Putamen (tissue), 1 donor: Measurements from ENCODE around the gene ABHD17B.
A peak's percentile ranks its signal among the peaks of the same experiment; 100 is the strongest.
"Not testable (repeated sequence)": the region's sequence is repeated elsewhere in the genome, so short reads cannot be mapped to it uniquely, and the experiment has no call there.

Source experiments
- DNase-seq: peaks from one replicate; pipeline ENCODE4 v3.0.0-alpha.2; 2016; ENCODE audit warnings: low spot score

ABHD17B gene

GRCh38 chr9:71915495-71915894 lies 4.5 kb upstream of the ABHD17B start:
- no peak for DNase-seq

- DNase-seq: no peak
Measured at GRCh38 chr9:71911908-71912335, 929 bp upstream of the ABHD17B start.

- DNase-seq: no peak
Measured at GRCh38 chr9:71910650-71911060, 338 bp downstream of the ABHD17B start.

- peak; percentile 72 for DNase-seq
Measured at GRCh38 chr9:71909887-71910649, 925 bp downstream of the ABHD17B start.

- no peak for DNase-seq
Measured at GRCh38 chr9:71908825-71909224, 2.2 kb downstream of the ABHD17B start.

- no peak for DNase-seq
Measured at GRCh38 chr9:71904076-71904475, 6.9 kb downstream of the ABHD17B start.

- no peak for DNase-seq
Measured at GRCh38 chr9:71901695-71902597, 9.0 kb downstream of the ABHD17B start.

- DNase-seq: not testable (repeated sequence)
Measured at GRCh38 chr9:71898756-71899155, 12.2 kb downstream of the ABHD17B start.

- no peak for DNase-seq
Measured at GRCh38 chr9:71897577-71897976, 13.4 kb downstream of the ABHD17B start.

- no peak for DNase-seq
Measured at GRCh38 chr9:71896761-71897160, 14.2 kb downstream of the ABHD17B start.

GRCh38 chr9:71895955-71896354 lies 15.0 kb downstream of the ABHD17B start:
- no peak for DNase-seq

- DNase-seq: no peak
Measured at GRCh38 chr9:71895117-71895516, 15.9 kb downstream of the ABHD17B start.

- DNase-seq: no peak
Measured at GRCh38 chr9:71891557-71892189, 19.3 kb downstream of the ABHD17B start.

GRCh38 chr9:71890042-71890679 lies 20.8 kb downstream of the ABHD17B start:
- no peak for DNase-seq

- DNase-seq: no peak
Measured at GRCh38 chr9:71887362-71887761, 23.6 kb downstream of the ABHD17B start.

GRCh38 chr9:71886541-71886940 lies 24.5 kb downstream of the ABHD17B start:
- no peak for DNase-seq

GRCh38 chr9:71886015-71886414 lies 25.0 kb downstream of the ABHD17B start:
- no peak for DNase-seq

GRCh38 chr9:71885467-71885866 lies 25.5 kb downstream of the ABHD17B start:
- no peak for DNase-seq

GRCh38 chr9:71884005-71884404 lies 27.0 kb downstream of the ABHD17B start:
- DNase-seq: no peak

GRCh38 chr9:71879644-71880174 lies 31.3 kb downstream of the ABHD17B start:
- no peak for DNase-seq

- no peak for DNase-seq
Measured at GRCh38 chr9:71878327-71879274, 32.4 kb downstream of the ABHD17B start.
